Measurements from ENCODE around the gene FRMD4A.

FRMD4A gene

DNA sequence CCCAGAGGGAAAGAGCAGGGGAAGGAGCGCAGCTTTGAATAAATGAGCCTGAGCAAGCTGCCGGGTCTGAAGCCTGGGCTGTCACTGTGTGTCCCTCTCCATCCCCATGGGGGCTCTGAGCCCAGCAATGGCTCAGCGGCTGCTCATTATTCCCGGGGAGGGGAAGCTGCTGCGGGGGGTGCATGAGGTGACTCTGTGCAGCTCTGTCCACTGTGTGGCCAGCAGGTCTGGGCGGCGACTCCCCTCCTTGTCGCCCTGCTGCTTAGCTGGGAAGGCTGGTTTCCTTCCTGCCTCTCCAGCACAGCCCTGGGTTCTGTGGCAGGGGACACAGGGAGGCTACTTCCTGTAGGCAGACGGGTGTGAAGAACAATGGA lies 509.8 kb downstream of the FRMD4A start:
- no peak overlapping the region for H3K4me3 ChIP-seq (ENCODE audit: low read length)
- no peak for DNase-seq (ENCODE audit: low read depth)
- TF ChIP-seq, protein P1, sequence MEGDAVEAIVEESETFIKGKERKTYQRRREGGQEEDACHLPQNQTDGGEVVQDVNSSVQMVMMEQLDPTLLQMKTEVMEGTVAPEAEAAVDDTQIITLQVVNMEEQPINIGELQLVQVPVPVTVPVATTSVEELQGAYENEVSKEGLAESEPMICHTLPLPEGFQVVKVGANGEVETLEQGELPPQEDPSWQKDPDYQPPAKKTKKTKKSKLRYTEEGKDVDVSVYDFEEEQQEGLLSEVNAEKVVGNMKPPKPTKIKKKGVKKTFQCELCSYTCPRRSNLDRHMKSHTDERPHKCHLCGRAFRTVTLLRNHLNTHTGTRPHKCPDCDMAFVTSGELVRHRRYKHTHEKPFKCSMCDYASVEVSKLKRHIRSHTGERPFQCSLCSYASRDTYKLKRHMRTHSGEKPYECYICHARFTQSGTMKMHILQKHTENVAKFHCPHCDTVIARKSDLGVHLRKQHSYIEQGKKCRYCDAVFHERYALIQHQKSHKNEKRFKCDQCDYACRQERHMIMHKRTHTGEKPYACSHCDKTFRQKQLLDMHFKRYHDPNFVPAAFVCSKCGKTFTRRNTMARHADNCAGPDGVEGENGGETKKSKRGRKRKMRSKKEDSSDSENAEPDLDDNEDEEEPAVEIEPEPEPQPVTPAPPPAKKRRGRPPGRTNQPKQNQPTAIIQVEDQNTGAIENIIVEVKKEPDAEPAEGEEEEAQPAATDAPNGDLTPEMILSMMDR (IDR thresholded peaks at IDR 0.05; ENCODE audit: insufficient read depth, low read depth, low read length, missing control alignments), result no peak

DNA sequence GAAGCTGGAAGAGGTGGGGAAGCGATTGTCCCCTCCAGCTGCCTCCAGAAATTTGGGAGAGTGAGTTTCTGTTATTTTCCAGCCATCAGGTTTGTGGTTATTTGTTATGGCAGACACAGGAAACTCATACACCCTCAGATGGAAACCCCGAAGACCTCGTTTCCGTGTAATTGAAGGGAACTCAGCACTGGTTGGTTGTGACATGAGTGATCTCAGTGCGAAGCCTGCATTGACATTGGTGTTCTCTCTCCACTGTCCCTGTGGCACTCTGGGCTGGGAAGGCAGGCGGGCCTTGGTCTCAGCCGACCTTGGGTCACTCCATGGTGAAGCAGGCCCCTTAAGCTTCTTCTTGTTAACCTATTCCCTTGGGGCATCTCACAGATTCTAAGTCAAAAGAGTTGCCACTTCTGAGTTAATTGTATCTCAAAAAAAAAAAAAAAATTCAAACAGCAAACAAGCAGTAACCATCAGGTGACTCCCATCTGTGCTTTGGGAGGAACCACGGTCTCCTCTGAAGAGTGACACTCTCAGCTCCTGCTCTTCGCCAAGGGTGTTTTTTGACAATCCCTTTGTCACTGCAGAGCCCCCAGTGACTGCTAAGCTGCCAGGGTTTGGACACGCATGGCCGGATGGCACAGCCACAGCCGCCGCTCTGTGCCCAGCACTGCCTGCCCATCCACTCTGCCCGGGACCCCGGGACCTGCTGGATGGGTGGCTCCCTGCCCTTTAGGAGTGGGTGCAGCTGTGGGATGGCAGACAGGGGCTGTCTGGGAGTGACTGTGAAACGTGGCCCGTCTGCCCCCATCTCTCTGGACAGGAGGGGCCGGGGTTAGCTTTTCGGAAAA lies 510.4 kb downstream of the FRMD4A start:
- DNase-seq (ENCODE audit: low read depth), result no peak
- TF ChIP-seq, protein P1 (IDR thresholded peaks at IDR 0.05; ENCODE audit: insufficient read depth, low read depth, low read length, missing control alignments), result no peak
- no peak overlapping the region for H3K4me3 ChIP-seq (ENCODE audit: low read length)

DNA sequence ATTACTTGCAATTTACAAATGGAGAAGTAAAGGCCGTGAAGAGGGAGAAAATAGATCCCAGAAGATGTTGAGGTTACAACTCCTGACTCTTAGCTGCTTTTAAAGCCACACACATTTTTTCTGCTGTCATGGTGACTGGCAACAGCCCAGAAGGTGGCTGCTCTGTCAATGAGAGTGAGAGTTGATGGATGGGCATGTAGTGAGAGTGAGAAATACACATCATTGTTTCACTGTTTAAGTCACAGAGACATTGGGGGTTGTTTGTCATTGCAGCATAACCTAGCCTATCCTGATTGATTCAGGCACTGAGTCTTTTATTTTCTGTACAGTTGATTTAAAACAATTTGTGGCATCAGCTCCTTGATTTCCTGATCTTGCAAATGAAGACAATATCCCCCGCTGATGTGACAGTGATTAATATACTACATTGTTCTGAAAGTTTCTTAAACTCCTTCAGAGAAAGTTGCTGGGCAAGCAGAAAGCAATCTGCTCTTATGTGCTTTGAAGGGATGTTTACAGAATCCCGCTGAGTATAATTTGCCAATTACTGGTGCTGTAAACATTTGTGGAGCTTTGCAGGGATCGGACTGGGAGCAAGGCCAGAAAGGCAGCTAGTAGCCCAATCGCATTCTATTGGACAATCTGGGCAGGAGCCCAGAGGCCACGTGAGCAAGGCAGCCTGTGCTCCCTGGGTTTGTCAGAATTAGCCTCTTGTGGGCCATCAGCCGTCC lies 514.4 kb downstream of the FRMD4A start:
- H3K4me3 ChIP-seq (ENCODE audit: low read length), result no peak overlapping the region
- TF ChIP-seq, protein P1 (IDR thresholded peaks at IDR 0.05; ENCODE audit: insufficient read depth, low read depth, low read length, missing control alignments), result no peak
- DNase-seq (ENCODE audit: low read depth), result no peak

DNA sequence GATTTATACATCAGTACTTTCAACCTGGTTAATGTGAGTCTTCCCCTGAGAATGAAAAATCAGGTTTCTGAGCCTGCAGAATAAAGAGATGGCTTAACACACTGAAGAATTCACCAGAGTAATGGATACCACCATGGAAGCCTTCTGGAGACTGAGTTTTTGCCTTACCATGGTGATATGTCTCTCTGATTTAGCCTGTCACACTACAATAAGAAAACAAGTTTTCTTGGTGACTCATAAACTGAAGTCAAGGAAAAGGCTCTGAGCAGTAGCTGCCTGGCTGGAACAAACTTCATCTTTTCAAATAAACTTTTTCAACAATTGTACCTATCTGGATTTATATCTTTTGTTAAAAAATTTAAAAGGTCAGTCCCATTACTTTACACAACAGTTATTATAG lies 515.0 kb downstream of the FRMD4A start:
- DNase-seq (ENCODE audit: low read depth), result peak; percentile 60
- no peak overlapping the region for H3K4me3 ChIP-seq (ENCODE audit: low read length)
- TF ChIP-seq, protein P1 (IDR thresholded peaks at IDR 0.05; ENCODE audit: insufficient read depth, low read depth, low read length, missing control alignments), result no peak

DNA sequence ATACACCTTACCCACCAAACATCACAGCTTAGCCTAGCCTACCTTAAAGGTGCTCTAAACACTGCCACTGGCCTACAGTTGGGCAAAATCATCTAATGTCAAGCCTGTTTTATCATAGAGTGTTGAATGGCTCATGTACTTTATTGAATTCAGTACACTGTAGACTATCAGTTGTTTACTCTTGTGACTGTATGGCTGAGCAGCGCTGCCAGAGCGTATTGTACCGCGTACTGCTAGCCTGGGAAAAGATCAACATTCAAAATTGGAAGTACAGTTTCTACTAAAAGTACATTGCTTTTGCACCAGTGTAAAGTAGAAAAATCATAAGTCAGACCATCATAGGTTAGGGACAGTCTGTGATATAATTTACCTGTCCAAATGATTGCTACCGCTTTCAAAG lies 517.2 kb downstream of the FRMD4A start:
- no peak for DNase-seq (ENCODE audit: low read depth)
- H3K4me3 ChIP-seq (ENCODE audit: low read length), result no peak overlapping the region
- TF ChIP-seq, protein P1 (IDR thresholded peaks at IDR 0.05; ENCODE audit: insufficient read depth, low read depth, low read length, missing control alignments), result no peak

DNA sequence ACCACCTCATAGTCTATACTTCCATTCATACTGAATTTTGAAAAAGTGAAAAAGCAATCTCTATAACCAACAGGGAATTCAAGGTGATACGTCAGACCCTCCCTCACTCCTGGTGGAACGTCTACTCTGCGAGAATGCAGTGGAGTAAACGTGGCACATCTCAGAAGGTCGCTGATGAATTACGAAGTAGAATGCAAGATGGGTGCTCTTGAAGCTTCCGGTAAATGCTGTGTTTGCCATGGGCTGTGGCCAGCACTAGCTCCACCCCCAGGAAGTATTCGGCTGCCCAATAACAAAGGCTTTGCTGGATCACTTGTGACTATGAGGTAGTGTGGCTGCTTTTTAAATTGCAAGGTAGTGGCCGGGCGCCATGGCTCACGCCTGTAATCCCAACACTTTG lies 517.9 kb downstream of the FRMD4A start:
- no peak overlapping the region for H3K4me3 ChIP-seq (ENCODE audit: low read length)
- no peak for DNase-seq (ENCODE audit: low read depth)
- TF ChIP-seq, protein P1 (IDR thresholded peaks at IDR 0.05; ENCODE audit: insufficient read depth, low read depth, low read length, missing control alignments), result no peak

Measured in epithelial cell of esophagus (primary cell).